HL-60/S4 (cell line): ENCODE results near the gene ATAD3A.
"Not testable (repeated sequence)": the region's sequence is repeated elsewhere in the genome, so short reads cannot be mapped to it uniquely, and the experiment has no call there.

Experiments used
- in situ Hi-C: fragments of 300-500 bp; cut with MboI; formaldehyde crosslinking; loops from 2 replicates; pipeline ENCODE4 v1.14.3; 2022; ENCODE audit warnings: low sequenced_read_pairs

Gene ATAD3A

DNA sequence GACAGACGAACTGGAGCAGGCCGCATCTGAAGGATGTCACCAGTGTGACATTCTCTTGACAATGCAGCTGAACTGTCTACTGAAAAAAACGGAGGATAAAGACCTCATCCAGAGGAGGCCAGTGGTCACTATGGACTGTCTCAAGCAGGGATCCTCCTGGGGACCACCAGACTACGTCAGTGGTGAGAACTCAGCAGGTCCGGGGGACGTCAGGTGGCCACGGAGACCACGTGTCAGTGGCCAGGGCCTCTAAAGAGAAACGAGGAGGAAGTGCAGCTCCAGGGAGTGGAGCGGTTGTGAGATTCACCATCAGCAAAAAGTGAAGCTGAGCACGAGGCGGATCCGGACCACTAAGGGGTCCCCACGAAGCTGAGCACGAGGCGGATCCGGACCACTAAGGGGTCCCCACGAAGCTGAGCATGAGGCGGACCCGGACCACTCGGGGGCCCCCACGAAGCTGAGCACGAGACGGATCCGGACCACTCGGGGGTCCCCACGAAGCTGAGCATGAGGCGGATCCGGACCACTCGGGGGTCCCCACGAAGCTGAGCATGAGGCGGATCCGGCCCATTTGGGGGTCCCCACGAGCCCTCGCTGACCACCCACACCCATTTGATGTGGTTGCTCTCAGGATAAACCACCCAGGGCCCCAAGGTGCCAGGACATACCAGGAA is 42.0 kb downstream of the ATAD3A start:
- in situ Hi-C loops: no loop called here

DNA sequence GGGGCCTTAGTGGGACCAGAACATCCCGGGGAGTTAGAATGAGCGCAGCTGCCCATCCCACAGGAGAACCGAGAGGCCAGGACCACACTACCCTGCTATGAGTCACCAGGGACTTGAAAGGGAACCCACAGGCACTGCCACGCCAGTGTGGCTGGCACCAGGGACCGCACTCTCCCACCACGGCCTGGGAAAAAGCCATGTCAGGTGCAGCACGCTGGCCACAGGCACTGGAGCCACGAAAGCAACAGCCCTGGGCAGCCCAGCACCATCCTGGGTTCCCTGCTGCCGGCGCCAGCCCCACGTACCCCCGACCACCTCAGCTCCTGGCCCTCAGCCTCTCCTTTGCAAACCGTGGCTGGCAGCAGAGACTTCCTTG is 42.6 kb downstream of the ATAD3A start:
- in situ Hi-C loops: no loop called here

- in situ Hi-C loops: no loop called here
These were observed 43.3 kb downstream of the ATAD3A start for GRCh38 chr1:1554926-1555915.

DNA sequence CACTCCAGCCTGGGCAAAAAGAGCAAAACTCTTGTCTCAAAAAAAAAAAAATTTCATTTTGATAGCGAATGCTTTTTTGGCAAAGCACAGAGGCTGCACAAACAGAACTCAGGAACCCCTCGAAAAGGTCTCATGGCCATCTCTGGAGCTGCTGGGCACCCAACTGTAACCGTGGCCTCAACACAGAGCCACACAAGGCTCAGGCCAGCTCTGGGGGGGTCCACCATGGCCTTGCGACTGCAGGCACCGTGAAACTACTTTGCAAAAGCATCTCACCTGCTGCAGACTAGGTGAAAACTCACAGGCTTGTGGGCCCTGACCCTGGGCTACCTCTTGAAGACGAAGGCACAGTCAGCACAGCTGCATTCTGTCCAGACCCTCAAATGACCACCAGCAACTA is 44.5 kb downstream of the ATAD3A start:
- in situ Hi-C loops: no loop called here

DNA sequence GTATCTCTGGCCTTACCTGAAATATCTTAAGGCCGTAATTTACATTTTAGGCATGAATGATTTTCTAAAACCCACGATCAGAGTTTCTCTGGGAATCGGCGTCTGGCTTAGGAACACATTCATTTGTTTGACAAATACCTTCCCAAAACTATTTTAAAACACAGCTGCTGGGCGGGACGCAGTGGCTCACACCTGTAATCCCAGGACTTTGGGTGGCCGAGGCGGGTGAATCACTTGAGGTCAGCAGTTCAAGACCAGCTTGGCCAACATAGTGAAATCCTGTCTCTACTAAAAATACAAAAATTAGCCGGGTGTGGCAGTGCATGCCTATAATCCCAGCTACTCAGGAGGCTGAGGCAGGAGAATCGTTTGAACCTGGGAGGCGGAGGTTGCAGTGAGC is 45.0 kb downstream of the ATAD3A start:
- in situ Hi-C loops: not testable (repeated sequence)

- in situ Hi-C loops: not testable (repeated sequence)
These were observed 45.7 kb downstream of the ATAD3A start for GRCh38 chr1:1557688-1558087.

- in situ Hi-C loops: no loop called here
These were observed 46.6 kb downstream of the ATAD3A start for GRCh38 chr1:1558591-1558990.

DNA sequence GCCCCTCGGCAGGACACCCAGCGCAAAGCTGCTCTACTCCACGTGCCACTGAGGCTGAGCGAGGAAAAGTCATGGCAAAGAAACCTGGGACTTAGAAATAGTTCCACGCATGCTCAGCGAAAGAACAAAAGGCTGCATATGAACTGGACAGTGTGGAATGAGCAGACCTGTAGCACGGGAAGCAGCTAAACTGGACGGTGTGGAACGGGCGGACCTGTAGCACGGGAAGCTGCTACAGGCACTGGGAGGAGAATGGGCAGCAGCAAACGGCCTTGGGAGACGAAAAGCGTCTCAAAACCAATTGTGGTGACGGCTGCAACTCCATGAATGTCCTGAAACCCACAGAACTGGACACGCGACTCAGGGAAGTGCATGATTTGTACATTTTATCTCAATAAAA is 47.1 kb downstream of the ATAD3A start:
- in situ Hi-C loops: no loop called here

DNA sequence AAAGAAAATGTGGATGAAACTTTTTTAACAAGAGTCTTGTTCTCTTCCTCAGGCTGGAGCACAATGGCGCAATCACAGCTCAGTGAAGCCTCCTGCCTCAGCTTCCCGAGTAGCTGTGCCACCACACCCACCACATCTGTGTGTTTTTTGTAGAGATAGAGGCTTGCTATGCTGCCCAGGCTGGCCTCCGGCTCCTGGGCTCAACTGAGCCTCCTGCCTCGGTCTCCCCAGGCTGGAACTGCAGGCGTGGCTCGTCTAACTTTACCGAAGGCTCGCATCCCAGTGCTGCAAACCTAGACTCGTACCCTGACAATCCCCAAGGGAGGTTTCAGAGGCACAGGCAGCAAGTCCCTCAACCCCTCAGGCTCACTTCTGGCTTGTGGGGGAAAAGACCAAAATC is 48.2 kb downstream of the ATAD3A start:
- in situ Hi-C loops: no loop called here

DNA sequence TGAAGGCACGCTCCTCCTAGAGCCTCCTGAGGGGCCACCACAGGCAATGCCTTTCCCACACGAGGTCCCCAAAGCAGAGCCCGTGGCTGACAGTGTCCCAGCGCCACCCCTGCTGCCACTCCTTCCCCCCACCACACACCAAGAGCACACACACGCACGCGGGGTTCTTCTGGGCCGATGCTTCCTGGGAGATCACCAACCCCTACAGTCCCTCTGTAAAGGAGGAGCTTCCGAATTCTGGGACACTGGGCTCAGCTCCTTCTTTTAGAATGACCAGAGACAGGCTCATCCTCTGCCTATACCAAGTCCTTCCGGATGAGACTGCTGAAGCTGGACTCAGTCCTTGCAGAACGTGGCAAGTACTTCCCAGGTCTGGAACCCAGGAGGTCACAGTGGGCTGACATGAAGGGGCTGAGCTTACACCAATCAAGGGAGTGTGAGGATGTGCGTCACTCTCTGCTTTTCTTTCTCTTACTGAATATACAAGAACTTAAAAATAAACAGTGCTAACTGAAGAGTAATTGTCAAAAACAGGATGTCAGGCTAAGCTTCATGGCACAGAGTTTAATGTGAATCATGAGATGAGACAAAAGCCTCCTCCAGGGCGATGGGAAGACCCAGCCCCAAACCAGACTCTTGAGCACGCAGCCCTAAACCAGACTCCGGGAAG is 50.0 kb downstream of the ATAD3A start:
- in situ Hi-C loops: no loop called here

DNA sequence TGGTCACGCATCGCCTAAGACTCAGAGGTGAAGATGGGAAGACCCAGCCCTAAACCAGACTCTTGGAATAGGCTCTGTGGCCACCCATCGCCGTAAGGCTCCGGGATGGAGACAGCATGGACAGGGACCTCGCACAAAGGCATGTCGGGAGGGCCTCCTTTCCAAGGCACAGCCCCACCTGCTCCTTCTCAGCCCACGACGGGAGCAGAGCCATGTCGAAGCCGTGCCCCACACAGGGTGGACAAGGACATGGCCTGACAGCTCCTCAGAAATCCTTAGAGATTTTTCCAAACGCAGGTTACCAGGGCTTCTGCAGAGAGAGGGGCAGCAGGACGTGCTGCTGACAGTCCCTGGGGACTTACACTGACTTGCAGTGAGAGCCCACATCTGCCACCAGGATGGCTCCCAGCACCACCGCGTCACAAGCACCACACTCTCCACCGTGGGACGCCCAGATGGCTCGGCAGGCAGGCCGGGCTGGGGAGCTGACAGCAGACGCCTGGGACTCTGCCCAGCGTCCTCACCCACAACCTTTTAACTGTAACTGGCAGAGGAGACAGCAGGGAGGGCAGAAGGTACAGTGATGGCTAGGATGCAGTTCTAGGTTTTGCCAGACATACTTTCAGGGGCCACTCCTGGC is 50.7 kb downstream of the ATAD3A start:
- in situ Hi-C loops: no loop called here

- in situ Hi-C loops: no loop called here
These were observed 51.7 kb downstream of the ATAD3A start for GRCh38 chr1:1563688-1564087.

DNA sequence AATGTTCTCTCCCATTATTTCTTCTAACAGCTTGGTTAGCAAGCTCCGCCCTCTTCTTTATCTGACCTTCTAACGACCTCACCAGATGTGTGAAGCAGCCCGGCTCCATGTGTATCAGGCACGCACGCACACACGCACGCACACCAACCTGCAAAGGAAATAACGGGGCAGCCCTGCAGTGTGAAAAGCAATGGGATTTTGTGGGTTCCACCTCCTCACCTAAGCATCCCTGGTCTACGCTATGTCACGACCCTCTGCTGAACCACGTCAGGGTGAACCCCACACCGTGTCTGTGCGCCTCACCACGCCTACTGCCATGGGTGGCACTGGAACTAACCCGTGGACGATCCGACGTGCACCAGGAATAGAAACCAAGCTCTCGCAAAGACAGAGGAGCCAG is 52.3 kb downstream of the ATAD3A start:
- in situ Hi-C loops: no loop called here

DNA sequence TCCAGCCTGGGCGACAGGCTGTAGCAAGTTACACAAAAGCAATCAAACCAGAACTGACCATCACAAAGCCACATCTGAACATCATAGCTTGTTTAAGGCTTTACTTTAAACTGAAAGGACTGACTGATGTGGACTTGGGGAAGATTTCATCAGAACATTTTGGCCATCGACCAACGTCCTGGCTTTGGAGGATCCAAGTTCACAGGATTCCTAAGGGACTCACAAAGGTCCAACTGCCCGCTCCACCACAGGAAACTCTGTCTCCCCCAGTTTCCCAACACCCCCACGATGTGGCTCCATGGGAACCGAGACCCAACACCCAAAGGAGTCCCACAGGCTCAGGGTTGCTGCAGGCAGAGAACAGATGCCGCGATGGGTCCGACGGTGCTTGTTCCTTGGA is 53.4 kb downstream of the ATAD3A start:
- in situ Hi-C loops: no loop called here

GRCh38 chr1:1567152-1567875 is 55.4 kb downstream of the ATAD3A start:
- in situ Hi-C loops: no loop called here

GRCh38 chr1:1567891-1568291 is 55.9 kb downstream of the ATAD3A start:
- in situ Hi-C loops: no loop called here

DNA sequence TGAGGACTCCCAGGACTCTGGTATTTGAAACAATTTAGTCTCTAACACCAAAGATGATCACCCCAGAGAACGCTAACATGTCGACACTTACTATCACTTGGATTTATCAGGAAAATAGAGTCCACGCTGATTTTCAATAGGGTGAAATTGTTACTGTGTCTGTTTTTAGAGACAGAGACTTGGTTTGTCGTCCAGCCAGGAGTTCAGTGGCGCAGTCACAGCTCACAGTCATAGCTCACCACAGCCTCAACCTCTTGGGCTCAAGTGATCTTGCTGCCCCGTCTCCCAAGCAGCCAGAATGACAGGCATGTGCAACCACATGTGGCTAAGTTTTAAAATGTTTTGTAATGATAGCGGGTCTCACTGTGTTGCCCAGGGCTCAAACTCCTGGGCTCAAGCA is 57.4 kb downstream of the ATAD3A start:
- in situ Hi-C loops: no loop called here

GRCh38 chr1:1573843-1574720 is 62.1 kb downstream of the ATAD3A start:
- in situ Hi-C loops: no loop called here

GRCh38 chr1:1574721-1575537 is 63.0 kb downstream of the ATAD3A start, which contains the start of gene SSU72:
TSS of gene SSU72 (minus strand) at chr1:1574863. CDS start at chr1:1574557, 306 bp downstream.
- in situ Hi-C loops: no loop called here
